ENCODE measurements around the gene COL5A1. TPM values are rescaled to one million over a fixed set of nuclear protein-coding genes. Genes with fewer than 3 reads are reported as not detected.

COL5A1 gene
- total and polyA plus RNA-seq, 2 experiments from 2014 or later, result 2.5 to 13.1 TPM

- H3K36me3 ChIP-seq (ENCODE audit: insufficient read depth), result no peaks in the 10 kb centered on the region
- H3K9me2 ChIP-seq (ENCODE audit: insufficient read depth), result no peaks in the 10 kb centered on the region
- no peaks in the 10 kb centered on the region; the same call in 2 of the 3 replicates for H3K36me3 Mint-ChIP-seq (ENCODE audit: low read depth)
- no peak overlapping the region for H3K4me3 ChIP-seq
- TF ChIP-seq CREB1 (CRISPR knock-in tag; IDR thresholded peaks at IDR 0.05; ENCODE audit: low read depth), result no peak
- no peak for TF ChIP-seq NANOG (IDR thresholded peaks at IDR 0.05; ENCODE audit: borderline replicate concordance)
- TF ChIP-seq ZNF114 (CRISPR knock-in tag; IDR thresholded peaks at IDR 0.05), result no peak
- no peak for TF ChIP-seq EZH2phosphoT487 (IDR thresholded peaks at IDR 0.05; ENCODE audit: unreplicated experiment)
- TF ChIP-seq JUNB (IDR thresholded peaks at IDR 0.05; ENCODE audit: unreplicated experiment), result no peak
- TF ChIP-seq EZH2 (IDR thresholded peaks at IDR 0.05; ENCODE audit: low read depth, unreplicated experiment), result no peak
- TF ChIP-seq STAT1 (IDR thresholded peaks at IDR 0.05; ENCODE audit: unreplicated experiment), result no peak
- TF ChIP-seq, protein P1, sequence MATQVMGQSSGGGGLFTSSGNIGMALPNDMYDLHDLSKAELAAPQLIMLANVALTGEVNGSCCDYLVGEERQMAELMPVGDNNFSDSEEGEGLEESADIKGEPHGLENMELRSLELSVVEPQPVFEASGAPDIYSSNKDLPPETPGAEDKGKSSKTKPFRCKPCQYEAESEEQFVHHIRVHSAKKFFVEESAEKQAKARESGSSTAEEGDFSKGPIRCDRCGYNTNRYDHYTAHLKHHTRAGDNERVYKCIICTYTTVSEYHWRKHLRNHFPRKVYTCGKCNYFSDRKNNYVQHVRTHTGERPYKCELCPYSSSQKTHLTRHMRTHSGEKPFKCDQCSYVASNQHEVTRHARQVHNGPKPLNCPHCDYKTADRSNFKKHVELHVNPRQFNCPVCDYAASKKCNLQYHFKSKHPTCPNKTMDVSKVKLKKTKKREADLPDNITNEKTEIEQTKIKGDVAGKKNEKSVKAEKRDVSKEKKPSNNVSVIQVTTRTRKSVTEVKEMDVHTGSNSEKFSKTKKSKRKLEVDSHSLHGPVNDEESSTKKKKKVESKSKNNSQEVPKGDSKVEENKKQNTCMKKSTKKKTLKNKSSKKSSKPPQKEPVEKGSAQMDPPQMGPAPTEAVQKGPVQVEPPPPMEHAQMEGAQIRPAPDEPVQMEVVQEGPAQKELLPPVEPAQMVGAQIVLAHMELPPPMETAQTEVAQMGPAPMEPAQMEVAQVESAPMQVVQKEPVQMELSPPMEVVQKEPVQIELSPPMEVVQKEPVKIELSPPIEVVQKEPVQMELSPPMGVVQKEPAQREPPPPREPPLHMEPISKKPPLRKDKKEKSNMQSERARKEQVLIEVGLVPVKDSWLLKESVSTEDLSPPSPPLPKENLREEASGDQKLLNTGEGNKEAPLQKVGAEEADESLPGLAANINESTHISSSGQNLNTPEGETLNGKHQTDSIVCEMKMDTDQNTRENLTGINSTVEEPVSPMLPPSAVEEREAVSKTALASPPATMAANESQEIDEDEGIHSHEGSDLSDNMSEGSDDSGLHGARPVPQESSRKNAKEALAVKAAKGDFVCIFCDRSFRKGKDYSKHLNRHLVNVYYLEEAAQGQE (IDR thresholded peaks at IDR 0.05; ENCODE audit: unreplicated experiment), result no peak
- no peak for TF ChIP-seq ZNF331 (CRISPR knock-in tag; IDR thresholded peaks at IDR 0.05; ENCODE audit: low read depth)
- TF ChIP-seq, protein P2, sequence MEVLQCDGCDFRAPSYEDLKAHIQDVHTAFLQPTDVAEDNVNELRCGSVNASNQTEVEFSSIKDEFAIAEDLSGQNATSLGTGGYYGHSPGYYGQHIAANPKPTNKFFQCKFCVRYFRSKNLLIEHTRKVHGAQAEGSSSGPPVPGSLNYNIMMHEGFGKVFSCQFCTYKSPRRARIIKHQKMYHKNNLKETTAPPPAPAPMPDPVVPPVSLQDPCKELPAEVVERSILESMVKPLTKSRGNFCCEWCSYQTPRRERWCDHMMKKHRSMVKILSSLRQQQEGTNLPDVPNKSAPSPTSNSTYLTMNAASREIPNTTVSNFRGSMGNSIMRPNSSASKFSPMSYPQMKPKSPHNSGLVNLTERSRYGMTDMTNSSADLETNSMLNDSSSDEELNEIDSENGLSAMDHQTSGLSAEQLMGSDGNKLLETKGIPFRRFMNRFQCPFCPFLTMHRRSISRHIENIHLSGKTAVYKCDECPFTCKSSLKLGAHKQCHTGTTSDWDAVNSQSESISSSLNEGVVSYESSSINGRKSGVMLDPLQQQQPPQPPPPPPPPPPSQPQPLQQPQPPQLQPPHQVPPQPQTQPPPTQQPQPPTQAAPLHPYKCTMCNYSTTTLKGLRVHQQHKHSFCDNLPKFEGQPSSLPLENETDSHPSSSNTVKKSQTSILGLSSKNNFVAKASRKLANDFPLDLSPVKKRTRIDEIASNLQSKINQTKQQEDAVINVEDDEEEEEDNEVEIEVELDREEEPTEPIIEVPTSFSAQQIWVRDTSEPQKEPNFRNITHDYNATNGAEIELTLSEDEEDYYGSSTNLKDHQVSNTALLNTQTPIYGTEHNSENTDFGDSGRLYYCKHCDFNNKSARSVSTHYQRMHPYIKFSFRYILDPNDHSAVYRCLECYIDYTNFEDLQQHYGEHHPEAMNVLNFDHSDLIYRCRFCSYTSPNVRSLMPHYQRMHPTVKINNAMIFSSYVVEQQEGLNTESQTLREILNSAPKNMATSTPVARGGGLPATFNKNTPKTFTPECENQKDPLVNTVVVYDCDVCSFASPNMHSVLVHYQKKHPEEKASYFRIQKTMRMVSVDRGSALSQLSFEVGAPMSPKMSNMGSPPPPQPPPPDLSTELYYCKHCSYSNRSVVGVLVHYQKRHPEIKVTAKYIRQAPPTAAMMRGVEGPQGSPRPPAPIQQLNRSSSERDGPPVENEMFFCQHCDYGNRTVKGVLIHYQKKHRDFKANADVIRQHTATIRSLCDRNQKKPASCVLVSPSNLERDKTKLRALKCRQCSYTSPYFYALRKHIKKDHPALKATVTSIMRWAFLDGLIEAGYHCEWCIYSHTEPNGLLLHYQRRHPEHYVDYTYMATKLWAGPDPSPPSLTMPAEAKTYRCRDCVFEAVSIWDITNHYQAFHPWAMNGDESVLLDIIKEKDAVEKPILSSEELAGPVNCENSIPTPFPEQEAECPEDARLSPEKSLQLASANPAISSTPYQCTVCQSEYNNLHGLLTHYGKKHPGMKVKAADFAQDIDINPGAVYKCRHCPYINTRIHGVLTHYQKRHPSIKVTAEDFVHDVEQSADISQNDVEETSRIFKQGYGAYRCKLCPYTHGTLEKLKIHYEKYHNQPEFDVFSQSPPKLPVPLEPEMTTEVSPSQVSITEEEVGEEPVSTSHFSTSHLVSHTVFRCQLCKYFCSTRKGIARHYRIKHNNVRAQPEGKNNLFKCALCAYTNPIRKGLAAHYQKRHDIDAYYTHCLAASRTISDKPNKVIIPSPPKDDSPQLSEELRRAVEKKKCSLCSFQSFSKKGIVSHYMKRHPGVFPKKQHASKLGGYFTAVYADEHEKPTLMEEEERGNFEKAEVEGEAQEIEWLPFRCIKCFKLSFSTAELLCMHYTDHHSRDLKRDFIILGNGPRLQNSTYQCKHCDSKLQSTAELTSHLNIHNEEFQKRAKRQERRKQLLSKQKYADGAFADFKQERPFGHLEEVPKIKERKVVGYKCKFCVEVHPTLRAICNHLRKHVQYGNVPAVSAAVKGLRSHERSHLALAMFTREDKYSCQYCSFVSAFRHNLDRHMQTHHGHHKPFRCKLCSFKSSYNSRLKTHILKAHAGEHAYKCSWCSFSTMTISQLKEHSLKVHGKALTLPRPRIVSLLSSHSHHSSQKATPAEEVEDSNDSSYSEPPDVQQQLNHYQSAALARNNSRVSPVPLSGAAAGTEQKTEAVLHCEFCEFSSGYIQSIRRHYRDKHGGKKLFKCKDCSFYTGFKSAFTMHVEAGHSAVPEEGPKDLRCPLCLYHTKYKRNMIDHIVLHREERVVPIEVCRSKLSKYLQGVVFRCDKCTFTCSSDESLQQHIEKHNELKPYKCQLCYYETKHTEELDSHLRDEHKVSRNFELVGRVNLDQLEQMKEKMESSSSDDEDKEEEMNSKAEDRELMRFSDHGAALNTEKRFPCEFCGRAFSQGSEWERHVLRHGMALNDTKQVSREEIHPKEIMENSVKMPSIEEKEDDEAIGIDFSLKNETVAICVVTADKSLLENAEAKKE (CRISPR knock-in tag; IDR thresholded peaks at IDR 0.05), result no peak
- TF ChIP-seq ETS1 (IDR thresholded peaks at IDR 0.05), result no peak
- no peak for TF ChIP-seq POLR2AphosphoS5 (IDR thresholded peaks at IDR 0.05; ENCODE audit: low read depth)
- TF ChIP-seq, protein P3, sequence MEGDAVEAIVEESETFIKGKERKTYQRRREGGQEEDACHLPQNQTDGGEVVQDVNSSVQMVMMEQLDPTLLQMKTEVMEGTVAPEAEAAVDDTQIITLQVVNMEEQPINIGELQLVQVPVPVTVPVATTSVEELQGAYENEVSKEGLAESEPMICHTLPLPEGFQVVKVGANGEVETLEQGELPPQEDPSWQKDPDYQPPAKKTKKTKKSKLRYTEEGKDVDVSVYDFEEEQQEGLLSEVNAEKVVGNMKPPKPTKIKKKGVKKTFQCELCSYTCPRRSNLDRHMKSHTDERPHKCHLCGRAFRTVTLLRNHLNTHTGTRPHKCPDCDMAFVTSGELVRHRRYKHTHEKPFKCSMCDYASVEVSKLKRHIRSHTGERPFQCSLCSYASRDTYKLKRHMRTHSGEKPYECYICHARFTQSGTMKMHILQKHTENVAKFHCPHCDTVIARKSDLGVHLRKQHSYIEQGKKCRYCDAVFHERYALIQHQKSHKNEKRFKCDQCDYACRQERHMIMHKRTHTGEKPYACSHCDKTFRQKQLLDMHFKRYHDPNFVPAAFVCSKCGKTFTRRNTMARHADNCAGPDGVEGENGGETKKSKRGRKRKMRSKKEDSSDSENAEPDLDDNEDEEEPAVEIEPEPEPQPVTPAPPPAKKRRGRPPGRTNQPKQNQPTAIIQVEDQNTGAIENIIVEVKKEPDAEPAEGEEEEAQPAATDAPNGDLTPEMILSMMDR (conservative IDR thresholded peaks at IDR 0.05; ENCODE audit: low read depth in 2 of 2), result no peak
- no peak overlapping the region for H3K4me2 ChIP-seq
- no peaks in the 10 kb centered on the region for H4K20me1 ChIP-seq (replicated peaks; ENCODE audit: insufficient read depth)
- peaks cover 19% of the 10 kb centered on the region for H3K27me3 Mint-ChIP-seq (ENCODE audit: insufficient read depth, low read depth, poor library complexity)
- H3K4me3 Mint-ChIP-seq, result no peak overlapping the region
- no peaks in the 10 kb centered on the region for H3K27me3 ChIP-seq (ENCODE audit: insufficient read depth)
- H3K4me1 Mint-ChIP-seq, result peaks cover 4% of the 10 kb centered on the region
- no peaks in the 10 kb centered on the region for H3K79me2 ChIP-seq (replicated peaks; ENCODE audit: insufficient read depth)
- H3K4me1 ChIP-seq (ENCODE audit: insufficient read depth), result no peaks in the 10 kb centered on the region
- peaks cover 3% of the 10 kb centered on the region; the same call in 2 of the 3 replicates for H3K9me3 Mint-ChIP-seq
- H3K27ac ChIP-seq (ENCODE audit: low read depth), result no peak overlapping the region
- DNase-seq (ENCODE audit: low spot score) (no peak), ATAC-seq (no peak)
- H3F3A ChIP-seq (replicated peaks; ENCODE audit: low read depth), result no peaks in the 10 kb centered on the region
- peak overlapping the region; percentile 52; the same call in 1 of the 2 replicates for H2AFZ ChIP-seq
- H3K27ac Mint-ChIP-seq, result no peak overlapping the region
Observed at GRCh38 chr9:134592018-134592818, 49.4 kb upstream of the COL5A1 start.

All from GM23338 (cell line).